8988T (cell line): ENCODE results near the gene PTPRD.

Experiments used
- DNase-seq: peaks from one replicate; pipeline ENCODE4 v3.0.0; 2011

PTPRD gene

DNA sequence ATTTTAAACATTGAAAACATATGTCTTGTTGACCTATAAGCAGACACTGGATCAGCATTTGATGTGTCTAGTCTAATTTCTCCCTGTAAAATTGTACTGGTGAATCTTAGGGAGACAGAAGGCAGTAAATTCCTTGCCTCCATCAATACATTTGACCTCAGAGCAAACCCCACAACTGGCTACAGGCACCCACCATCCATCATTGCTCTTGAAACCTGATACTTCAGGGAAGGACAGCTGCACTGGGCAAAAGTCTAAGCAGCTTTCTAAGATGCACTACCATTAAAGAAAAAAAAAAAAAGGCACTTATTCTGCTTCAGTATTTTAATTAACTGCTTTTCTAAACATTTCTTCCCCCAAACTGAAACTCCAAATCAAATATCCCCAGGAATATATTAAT, 1761.9 kb downstream of the PTPRD start:
- DNase-seq: no peak

GRCh38 chr9:8845808-8846207, 1767.0 kb downstream of the PTPRD start:
- DNase-seq: no peak

GRCh38 chr9:8845376-8845775, 1767.4 kb downstream of the PTPRD start:
- DNase-seq: no peak

DNA sequence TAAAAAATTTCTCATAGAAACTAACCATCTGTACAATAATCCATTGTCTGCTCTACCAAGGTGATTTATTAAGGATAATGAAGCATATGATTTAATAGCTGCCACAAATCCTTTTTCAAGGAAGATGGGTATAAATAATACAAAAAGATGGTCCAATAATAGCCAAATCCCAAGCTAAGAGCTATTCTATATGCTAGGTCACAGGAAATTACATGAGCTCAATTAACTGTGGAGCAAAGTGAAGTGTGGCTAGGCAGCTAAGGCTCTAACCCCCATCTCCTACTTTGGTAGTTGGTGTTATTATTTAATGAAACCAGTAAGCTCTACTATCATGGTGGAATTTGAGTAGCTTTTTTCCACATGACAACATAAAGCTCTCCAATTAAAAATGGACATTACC, 1768.3 kb downstream of the PTPRD start:
- no peak for DNase-seq

GRCh38 chr9:8842402-8843193, 1770.2 kb downstream of the PTPRD start:
- DNase-seq: no peak

DNA sequence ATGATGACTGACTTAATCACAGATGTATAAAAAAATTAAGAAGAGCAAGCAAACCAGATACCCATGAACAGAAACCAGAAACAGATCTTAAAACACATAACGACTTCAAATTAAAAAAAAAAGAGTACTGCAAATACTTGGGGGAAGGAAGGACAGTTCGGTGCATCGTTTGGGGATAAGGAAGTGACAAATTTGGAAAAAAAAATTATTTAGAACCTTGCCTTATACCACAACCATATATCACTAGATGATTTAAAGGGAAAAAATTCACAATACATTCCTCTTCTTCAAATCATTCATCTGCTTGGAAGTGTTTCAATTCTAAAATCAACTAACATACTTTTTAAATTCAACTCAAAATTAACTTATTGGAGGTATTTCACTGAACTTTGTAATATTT, 1774.7 kb downstream of the PTPRD start:
- no peak for DNase-seq

GRCh38 chr9:8835291-8835690, 1777.5 kb downstream of the PTPRD start:
- DNase-seq: no peak

DNA sequence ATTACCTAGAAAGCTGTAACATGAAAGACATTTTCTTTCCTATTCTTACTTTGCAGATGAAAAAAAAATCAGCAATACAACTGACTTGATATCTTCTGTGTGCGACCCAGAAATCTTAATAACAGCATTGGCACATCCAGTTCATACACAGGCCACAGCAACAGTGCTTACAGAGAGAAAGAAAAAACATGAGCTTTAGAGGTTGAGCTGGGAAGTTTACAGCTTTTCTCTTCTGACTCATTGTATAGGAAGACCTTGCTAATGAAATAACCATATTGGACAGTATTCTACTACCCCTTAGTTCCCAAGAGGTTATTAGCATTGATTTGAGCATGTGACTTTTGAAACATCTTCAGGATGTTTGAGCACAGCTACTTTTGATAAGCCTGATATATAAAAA, 1779.8 kb downstream of the PTPRD start:
- no peak for DNase-seq

- DNase-seq: no peak
These were observed 1780.4 kb downstream of the PTPRD start for GRCh38 chr9:8832386-8832785.

DNA sequence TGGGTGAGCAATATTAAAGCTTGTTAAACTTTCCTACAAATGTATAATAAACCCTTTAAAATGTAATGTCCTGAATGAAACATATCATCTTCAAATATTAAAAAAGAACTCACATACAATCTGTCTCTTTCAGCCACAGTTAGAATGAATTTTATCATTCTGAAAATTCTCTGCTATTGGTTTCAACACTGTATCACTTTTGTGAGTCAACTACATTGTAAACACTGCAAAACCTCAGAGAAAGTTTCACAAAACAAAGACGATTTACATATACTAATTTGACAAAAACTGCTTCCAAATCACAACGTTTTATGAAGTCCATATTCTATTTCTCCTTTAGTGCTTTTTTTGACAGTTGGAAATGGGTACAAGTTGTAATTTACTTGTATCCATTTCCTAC, 1781.2 kb downstream of the PTPRD start:
- no peak for DNase-seq

- no peak for DNase-seq
These were observed 1786.5 kb downstream of the PTPRD start for GRCh38 chr9:8826281-8826680.

DNA sequence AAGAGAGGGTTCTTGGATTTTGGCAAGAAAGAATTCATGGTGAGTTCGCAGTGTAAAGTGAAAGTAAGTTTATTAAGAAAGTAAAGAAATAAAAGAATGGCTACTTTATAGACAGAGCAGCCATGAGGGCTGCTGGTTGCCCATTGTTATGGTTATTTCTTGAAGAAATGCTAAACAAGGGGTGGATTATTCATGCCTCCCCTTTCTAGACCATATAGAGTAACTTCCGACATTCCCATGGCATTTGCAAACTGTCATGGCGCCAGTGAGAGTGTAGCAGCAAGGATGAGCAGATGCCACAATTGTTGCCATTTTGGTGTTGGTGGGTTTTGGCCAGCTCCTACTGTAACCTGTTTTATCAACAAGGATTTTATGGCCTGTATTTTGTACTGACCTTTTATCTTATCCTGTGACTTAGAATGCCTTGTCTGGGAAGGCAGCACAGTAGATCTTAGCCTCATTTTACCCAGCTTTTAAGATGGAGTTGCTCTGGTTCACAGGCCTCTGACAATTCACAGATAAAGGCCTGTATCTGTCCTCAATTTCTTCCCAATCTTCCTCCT, 1787.1 kb downstream of the PTPRD start:
- DNase-seq: no peak

DNA sequence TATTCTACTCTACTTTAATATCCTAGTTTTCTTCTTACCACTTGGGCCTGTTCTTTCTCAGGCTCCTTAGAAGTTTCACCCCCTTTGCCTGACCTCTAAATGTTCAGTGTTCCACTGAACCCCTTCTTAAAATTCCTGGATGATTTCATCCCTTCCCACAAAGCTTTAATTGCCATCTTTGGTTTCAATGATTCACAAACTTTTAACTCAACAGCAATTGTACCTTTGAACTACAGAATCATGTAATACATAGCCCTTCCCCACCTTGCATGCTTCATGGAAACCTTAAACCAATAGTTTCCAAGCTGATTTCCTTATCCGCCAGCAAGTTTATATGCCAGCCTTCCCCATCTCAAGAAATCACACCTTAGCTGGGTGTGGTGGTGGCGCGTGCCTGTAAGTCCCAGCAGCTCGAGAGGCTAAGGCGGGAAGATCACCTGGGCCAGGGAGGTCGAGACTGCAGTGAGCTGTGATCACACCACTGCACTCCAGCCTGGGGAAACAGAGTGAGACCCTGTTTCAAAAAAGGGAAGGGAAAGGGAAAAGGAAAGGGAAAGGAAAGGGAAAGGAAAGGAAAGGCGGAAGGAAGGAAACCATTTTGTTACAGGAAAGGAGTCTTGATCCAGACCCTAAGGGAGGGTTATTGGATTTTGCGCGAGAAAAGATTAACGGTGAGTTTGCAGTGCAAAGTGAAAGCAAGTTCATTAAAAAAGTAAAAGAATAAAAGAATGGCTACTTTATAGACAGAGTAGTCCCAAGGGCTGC, 1789.5 kb downstream of the PTPRD start:
- no peak for DNase-seq

- DNase-seq: no peak
These were observed 1790.2 kb downstream of the PTPRD start for GRCh38 chr9:8822667-8823025.

DNA sequence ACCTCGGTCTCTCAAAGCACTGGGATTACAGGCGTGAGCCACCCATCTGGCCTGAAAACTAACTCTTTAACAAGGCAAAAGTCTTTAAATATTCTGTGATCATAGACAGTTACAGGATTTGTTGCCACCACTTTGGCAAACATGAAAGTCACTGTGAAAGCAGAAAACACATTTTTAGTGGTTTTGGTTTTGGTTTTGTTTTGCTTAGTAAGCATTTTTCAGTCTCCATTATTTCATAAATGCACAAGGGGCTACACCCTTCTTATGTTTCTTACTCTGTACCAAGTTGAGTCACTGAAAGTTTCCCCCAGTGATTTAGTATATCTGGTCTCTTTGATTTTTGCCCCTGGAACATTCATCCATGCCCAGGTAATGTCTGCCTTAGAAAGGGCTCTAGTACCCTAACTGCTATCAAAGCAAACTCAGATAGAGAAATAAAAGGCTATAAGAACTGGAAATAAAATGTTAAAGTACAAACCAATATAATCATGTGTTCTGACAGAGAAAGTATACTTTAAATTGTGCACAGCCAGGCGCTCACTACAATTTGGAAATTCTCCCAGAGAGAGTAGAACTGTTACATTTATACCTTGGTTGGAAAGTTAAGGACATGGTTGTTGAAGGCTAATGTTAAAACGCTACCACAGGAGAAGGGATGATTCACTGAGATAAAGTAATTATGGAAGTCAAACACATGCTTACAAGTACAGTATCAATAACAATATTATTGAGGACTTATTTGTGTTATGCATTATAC, 1790.7 kb downstream of the PTPRD start:
- no peak for DNase-seq

DNA sequence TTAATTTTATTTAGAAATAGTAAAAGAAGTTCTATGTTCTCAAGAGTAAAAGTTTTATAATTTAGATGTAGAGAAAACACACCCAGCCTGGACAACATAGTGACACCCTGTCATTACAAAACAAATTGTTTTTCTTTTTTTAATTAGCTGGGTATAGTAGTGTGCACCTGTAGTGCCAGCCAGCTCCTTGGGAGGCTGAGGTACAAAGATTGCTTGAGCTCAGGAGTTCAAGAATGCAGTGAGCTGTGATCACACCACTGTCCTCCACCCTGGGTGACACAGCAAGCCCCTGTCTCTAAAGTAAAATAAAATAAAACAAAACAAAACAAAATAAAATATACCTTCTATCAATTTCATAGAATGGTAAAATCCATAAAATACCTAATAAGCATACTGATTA, 1795.5 kb downstream of the PTPRD start:
- no peak for DNase-seq

- no peak for DNase-seq
These were observed 1796.4 kb downstream of the PTPRD start for GRCh38 chr9:8816361-8816760.

- no peak for DNase-seq
These were observed 1796.9 kb downstream of the PTPRD start for GRCh38 chr9:8815931-8816330.

GRCh38 chr9:8815219-8815618, 1797.6 kb downstream of the PTPRD start:
- DNase-seq: no peak

GRCh38 chr9:8812888-8813287, 1799.9 kb downstream of the PTPRD start:
- no peak for DNase-seq

- DNase-seq: no peak
These were observed 1803.1 kb downstream of the PTPRD start for GRCh38 chr9:8809741-8810140.

- DNase-seq: no peak
These were observed 1806.7 kb downstream of the PTPRD start for GRCh38 chr9:8806150-8806549.

DNA sequence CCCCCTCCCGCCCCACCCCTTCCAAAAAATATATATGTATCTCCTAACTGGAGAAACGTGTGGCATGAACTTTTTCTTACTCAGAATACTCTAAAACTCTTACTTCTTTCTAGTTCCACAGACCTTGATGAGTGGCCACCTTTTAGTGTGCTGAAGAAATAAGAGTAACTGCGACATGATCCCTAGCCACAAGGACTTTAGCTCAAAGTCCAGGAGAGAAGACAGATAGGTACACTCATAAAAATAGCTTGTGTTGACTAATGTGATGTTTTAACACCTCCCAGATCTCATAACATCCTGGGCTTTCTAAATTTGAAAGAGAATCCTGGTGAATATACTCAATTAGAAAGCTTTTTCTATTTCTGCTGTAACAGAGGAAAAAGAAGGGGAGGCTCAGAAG, 1808.2 kb downstream of the PTPRD start:
- no peak for DNase-seq

DNA sequence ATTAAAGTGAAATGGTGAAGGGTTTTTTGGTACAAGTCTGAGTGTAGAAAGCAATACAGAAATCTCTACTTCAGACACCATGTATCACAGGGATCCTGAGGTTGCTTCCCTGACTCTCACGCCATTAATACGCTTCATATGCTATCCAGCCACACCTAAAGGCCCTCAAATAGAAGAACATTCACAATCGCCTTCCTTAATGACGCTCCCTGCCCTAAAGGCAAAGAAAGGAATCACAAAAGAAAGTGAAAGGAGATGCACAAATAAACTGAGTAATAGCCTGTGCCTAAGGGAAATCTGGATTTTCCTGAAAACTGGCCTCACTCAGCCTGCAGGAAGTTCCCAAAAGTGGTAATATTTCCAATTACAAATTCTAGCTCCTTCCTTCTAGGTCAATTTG, 1810.6 kb downstream of the PTPRD start:
- DNase-seq: no peak
